SK-N-SH (cell line): ENCODE data around the gene FRMD4B.

ENCODE experiments used
- CHD2 ChIP-seq: fragments of 150-350 bp; IDR thresholded peaks from 2 replicates; pipeline ENCODE4 v1.6.1; 2018; ENCODE audit warnings: low read length; ENCODE audit not compliant: partially characterized antibody
- EP300 ChIP-seq, 2 experiments: IDR thresholded peaks; 2 replicates each; pipeline versions ENCODE4 v1.4.0 to v1.6.1; 2012; ENCODE audit warnings: borderline replicate concordance in 1 of 2, low read depth in 1 of 2, low read length in 1 of 2
- FOXJ3 ChIP-seq: sonication (generic); formaldehyde crosslinking; IDR thresholded peaks from 2 replicates; pipeline ENCODE4 v1.5.1; 2020; ENCODE audit warnings: mild to moderate bottlenecking, missing genetic modification reagents
- MEF2A ChIP-seq: IDR thresholded peaks from 2 replicates; pipeline ENCODE4 v1.4.0; 2012; ENCODE audit warnings: low read depth, borderline replicate concordance
- MXI1 ChIP-seq: IDR thresholded peaks from 2 replicates; pipeline ENCODE4 v1.6.1; 2012; ENCODE audit warnings: mild to moderate bottlenecking, low read depth, low read length, improper control_type of control experiment
- NRF1 ChIP-seq: IDR thresholded peaks from 2 replicates; pipeline ENCODE4 v1.6.1; 2012; ENCODE audit warnings: low read depth, mild to moderate bottlenecking, low read length
- POLR2AphosphoS5 ChIP-seq: IDR thresholded peaks from 2 replicates; pipeline ENCODE4 v1.6.1; 2012; ENCODE audit warnings: low read depth, low read length
- RAD21 ChIP-seq: IDR thresholded peaks from 2 replicates; pipeline ENCODE4 v1.6.1; 2012; ENCODE audit warnings: mild to moderate bottlenecking, low read length
- RFX5 ChIP-seq: IDR thresholded peaks from 2 replicates; pipeline ENCODE4 v1.6.1; 2012; ENCODE audit warnings: mild to moderate bottlenecking, improper control_type of control experiment, low read length
- SIN3A ChIP-seq: IDR thresholded peaks from 2 replicates; pipeline ENCODE4 v1.6.1; 2012; ENCODE audit warnings: low read depth, mild to moderate bottlenecking, low read length, moderate library complexity, borderline replicate concordance
- TAF1 ChIP-seq: IDR thresholded peaks from 2 replicates; pipeline ENCODE4 v1.6.1; 2012; ENCODE audit warnings: low read depth, mild to moderate bottlenecking, low read length, moderate library complexity, borderline replicate concordance
- TCF12 ChIP-seq: IDR thresholded peaks from 2 replicates; pipeline ENCODE4 v1.4.0; 2012
- TEAD4 ChIP-seq: IDR thresholded peaks from 2 replicates; pipeline ENCODE4 v1.4.0; 2012; ENCODE audit warnings: mild to moderate bottlenecking, borderline replicate concordance; ENCODE audit not compliant: insufficient read depth
- TF ChIP-seq, protein P1 (sequence below): fragments of 200-600 bp; sonication (generic); IDR thresholded peaks from 2 replicates; pipeline ENCODE4 v1.6.1; 2017; ENCODE audit warnings: antibody characterized with exemption, mild to moderate bottlenecking, moderate library complexity

DNA sequence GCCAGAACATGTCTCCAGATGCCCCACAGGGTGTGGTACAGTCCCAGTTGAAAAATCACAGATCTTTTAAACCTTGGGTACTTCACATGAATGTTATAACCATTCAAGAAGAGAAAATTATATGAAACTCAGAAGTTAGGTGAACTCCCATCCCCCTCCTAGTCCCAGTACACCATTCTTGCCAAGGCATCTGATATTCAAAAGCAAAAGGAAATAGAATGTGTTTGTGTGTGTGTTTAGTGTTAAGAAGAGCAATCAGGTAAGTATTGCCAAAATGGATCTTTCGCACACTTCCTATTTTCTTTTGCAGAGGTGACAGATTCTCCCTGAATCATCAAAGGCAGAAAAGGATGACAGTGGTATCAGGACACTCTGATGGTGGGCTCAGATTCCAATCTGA lies 219.4 kb downstream of the FRMD4B start:
- no peak for TF ChIP-seq TAF1
- TF ChIP-seq CHD2, result no peak
- TF ChIP-seq, protein P1, sequence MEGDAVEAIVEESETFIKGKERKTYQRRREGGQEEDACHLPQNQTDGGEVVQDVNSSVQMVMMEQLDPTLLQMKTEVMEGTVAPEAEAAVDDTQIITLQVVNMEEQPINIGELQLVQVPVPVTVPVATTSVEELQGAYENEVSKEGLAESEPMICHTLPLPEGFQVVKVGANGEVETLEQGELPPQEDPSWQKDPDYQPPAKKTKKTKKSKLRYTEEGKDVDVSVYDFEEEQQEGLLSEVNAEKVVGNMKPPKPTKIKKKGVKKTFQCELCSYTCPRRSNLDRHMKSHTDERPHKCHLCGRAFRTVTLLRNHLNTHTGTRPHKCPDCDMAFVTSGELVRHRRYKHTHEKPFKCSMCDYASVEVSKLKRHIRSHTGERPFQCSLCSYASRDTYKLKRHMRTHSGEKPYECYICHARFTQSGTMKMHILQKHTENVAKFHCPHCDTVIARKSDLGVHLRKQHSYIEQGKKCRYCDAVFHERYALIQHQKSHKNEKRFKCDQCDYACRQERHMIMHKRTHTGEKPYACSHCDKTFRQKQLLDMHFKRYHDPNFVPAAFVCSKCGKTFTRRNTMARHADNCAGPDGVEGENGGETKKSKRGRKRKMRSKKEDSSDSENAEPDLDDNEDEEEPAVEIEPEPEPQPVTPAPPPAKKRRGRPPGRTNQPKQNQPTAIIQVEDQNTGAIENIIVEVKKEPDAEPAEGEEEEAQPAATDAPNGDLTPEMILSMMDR, result no peak
- TF ChIP-seq POLR2AphosphoS5, result no peak
- TF ChIP-seq RAD21, result no peak
- no peak for TF ChIP-seq SIN3A
- no peak for TF ChIP-seq RFX5
- TF ChIP-seq MXI1, result no peak
- TF ChIP-seq NRF1, result no peak
- no peak for TF ChIP-seq EP300 (IDR thresholded peaks at IDR 0.05; ENCODE audit: borderline replicate concordance in 1 of 2, low read depth in 1 of 2, low read length in 1 of 2)
- TF ChIP-seq TCF12, result no peak
- no peak for TF ChIP-seq TEAD4
- no peak for TF ChIP-seq FOXJ3 (CRISPR knock-in tag)
- TF ChIP-seq MEF2A, result no peak
